Measurements from ENCODE around the gene ADAMTS3.

Gene ADAMTS3

GRCh38 chr4:72568959-72569718 lies at the start of gene ADAMTS3:
Gene ADAMTS3 (minus strand): TSS chr4:72569221. CDS start chr4:72568762, 459 bp downstream.
- Mint-ChIP-seq H3K4me3 (peak within 1 kb of the TSS; percentile 70), H3K9me3 (no peaks in the 10 kb centered on the region), H3K36me3 (ENCODE audit: low read depth) (no peaks in the 10 kb centered on the region), H3K27ac (peak within 1 kb of the TSS; percentile 34), H3K27me3 (peaks cover 43% of the 10 kb centered on the region), H3K4me1 (ENCODE audit: low read depth) (peaks cover 18% of the 10 kb centered on the region)
- intact Hi-C loops (cut with micrococcal nuclease): no loop called here

- H3K27ac Mint-ChIP-seq: no peak overlapping the region
- H3K36me3 Mint-ChIP-seq (ENCODE audit: low read depth): no peaks in the 10 kb centered on the region
- intact Hi-C loops (cut with micrococcal nuclease): no loop called here
- H3K4me1 Mint-ChIP-seq (ENCODE audit: low read depth): no peaks in the 10 kb centered on the region
- no peak overlapping the region for H3K4me3 Mint-ChIP-seq
- H3K27me3 Mint-ChIP-seq: no peaks in the 10 kb centered on the region
- H3K9me3 Mint-ChIP-seq: no peaks in the 10 kb centered on the region
Observed at GRCh38 chr4:72613959-72614358, 44.9 kb upstream of the ADAMTS3 start.

GRCh38 chr4:72606751-72607150 lies 37.7 kb upstream of the ADAMTS3 start:
- Mint-ChIP-seq H3K9me3 (no peaks in the 10 kb centered on the region), H3K27me3 (no peaks in the 10 kb centered on the region), H3K36me3 (ENCODE audit: low read depth) (no peaks in the 10 kb centered on the region), H3K4me1 (ENCODE audit: low read depth) (no peaks in the 10 kb centered on the region), H3K4me3 (no peak overlapping the region), H3K27ac (no peak overlapping the region)
- intact Hi-C loops (cut with micrococcal nuclease): no loop called here

DNA sequence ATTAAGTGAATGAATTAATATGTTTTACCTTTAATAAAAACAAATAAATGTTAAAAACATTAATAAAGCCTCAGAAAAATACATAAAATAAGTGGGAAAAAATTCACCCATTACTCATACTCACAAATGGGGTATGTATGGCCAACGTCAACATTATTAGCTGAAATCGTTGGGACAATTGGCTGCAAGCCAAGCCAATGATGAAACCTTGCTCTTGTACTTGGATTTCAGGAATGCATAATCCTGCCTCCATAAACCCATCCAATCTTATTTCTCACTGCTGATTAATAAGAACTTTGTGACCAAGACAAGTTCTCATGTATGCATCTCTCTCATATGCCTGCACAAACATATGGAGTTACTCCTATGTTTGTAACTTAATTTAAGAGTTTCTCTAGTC lies 35.3 kb upstream of the ADAMTS3 start:
- Mint-ChIP-seq H3K27ac (no peak overlapping the region), H3K4me3 (no peak overlapping the region), H3K9me3 (no peaks in the 10 kb centered on the region), H3K27me3 (no peaks in the 10 kb centered on the region), H3K4me1 (ENCODE audit: low read depth) (no peaks in the 10 kb centered on the region), H3K36me3 (ENCODE audit: low read depth) (no peaks in the 10 kb centered on the region)
- intact Hi-C loops (cut with micrococcal nuclease): no loop called here

DNA sequence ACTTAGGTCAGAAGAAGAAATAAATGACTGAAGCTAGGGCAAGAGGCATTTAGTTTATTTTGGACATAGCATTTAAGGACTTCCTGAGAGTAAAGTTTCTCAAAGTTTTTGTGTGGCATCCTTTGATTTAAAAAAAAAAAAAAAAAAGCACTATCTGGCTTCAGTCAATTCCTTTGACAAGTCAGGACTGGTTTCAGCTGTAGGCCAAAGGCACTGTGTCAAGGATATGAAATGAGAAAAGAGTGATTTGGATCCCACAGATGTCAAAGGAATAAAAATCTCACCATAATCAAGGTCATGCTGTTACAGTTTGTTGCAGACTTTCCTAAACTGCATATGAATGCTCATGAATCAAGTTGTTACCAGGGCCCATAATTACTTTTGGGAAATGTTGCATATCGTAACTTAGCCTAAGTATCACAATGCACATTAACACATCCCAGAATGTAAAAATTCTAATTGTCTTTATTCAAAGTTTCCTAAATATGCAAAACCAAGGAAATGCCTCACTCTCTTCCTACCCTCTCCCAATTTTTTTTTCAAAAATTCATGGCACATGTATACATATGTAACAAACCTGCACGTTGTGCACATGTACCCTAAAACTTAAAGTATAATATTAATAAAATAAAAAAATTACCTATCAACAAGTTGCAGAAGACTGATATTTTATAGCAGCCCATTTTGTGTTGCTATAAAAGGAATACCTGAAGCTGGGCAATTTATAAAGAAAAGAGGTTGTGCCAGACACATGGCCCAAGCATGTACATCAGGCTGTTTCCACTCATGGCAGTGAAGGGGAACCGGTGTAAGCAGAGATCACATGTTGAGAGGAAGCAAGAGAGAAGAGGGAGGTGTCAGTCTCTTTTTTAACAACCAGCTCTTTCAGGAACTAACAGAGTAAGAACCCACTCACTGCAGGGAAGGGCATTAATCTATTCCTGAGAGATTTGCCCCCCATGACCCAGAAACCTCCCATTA lies 33.7 kb upstream of the ADAMTS3 start:
- Mint-ChIP-seq H3K27me3 (no peaks in the 10 kb centered on the region), H3K4me1 (ENCODE audit: low read depth) (no peaks in the 10 kb centered on the region), H3K9me3 (no peaks in the 10 kb centered on the region), H3K4me3 (no peak overlapping the region), H3K36me3 (ENCODE audit: low read depth) (no peaks in the 10 kb centered on the region), H3K27ac (no peak overlapping the region)
- intact Hi-C loops (cut with micrococcal nuclease): no loop called here

- Mint-ChIP-seq H3K4me3 (no peak overlapping the region), H3K9me3 (peaks cover 36% of the 10 kb centered on the region), H3K36me3 (ENCODE audit: low read depth) (no peaks in the 10 kb centered on the region), H3K27ac (no peak overlapping the region), H3K27me3 (no peaks in the 10 kb centered on the region), H3K4me1 (ENCODE audit: low read depth) (no peaks in the 10 kb centered on the region)
- intact Hi-C loops (cut with micrococcal nuclease): no loop called here
Observed at GRCh38 chr4:72591547-72592454, 22.8 kb upstream of the ADAMTS3 start.

GRCh38 chr4:72587334-72587733 lies 18.3 kb upstream of the ADAMTS3 start:
- intact Hi-C loops (cut with micrococcal nuclease): no loop called here
- Mint-ChIP-seq H3K9me3 (no peaks in the 10 kb centered on the region), H3K4me3 (no peak overlapping the region), H3K36me3 (ENCODE audit: low read depth) (no peaks in the 10 kb centered on the region), H3K27ac (no peak overlapping the region), H3K27me3 (no peaks in the 10 kb centered on the region), H3K4me1 (ENCODE audit: low read depth) (no peaks in the 10 kb centered on the region)

GRCh38 chr4:72582853-72583252 lies 13.8 kb upstream of the ADAMTS3 start:
- no peak overlapping the region for H3K4me3 Mint-ChIP-seq
- no peak overlapping the region for H3K27ac Mint-ChIP-seq
- intact Hi-C loops (cut with micrococcal nuclease): no loop called here
- no peaks in the 10 kb centered on the region for H3K27me3 Mint-ChIP-seq
- H3K4me1 Mint-ChIP-seq (ENCODE audit: low read depth): no peaks in the 10 kb centered on the region
- H3K9me3 Mint-ChIP-seq: no peaks in the 10 kb centered on the region
- no peaks in the 10 kb centered on the region for H3K36me3 Mint-ChIP-seq (ENCODE audit: low read depth)

DNA sequence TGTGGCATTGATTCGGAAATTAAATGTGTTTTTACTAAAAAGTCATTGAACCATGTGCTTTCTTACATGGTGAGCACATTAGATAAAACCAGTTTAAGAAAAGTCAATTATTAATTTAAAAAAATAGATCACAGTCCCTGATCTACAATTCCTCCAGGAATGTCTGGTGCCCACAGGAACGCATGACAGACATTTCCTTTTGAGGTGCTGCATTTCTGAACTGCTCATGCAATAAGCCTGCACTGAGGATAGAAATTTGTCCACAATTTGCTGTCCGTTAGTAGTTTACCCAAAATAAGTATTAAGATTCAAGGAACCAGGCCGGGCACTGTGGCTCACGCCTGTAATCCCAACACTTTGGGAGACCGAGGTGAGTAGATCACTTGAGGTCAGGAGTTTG lies 8.2 kb upstream of the ADAMTS3 start:
- Mint-ChIP-seq H3K27ac (no peak overlapping the region), H3K4me1 (ENCODE audit: low read depth) (no peaks in the 10 kb centered on the region), H3K4me3 (no peak overlapping the region), H3K27me3 (no peaks in the 10 kb centered on the region), H3K36me3 (ENCODE audit: low read depth) (no peaks in the 10 kb centered on the region), H3K9me3 (no peaks in the 10 kb centered on the region)
- intact Hi-C loops (cut with micrococcal nuclease): no loop called here

DNA sequence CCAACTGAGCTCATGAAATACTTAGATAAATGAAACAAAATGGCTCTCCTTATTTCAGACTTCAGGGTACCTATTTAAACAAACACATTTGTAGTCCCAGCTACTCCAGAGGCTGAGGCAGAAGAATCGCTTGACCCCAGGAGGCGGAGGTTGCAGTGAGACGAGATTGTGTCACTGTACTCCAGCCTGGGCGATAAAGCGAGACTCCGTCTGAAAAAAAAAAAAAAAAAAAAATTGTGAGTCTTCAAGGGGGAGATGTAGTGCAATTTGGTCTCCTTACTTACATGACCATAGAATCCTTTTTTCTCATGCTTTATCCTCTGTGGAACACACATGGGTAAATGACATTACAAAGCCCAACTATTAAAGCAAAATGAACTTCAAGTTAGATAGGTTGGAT lies 2.3 kb upstream of the ADAMTS3 start:
- Mint-ChIP-seq H3K9me3 (no peaks in the 10 kb centered on the region), H3K36me3 (ENCODE audit: low read depth) (no peaks in the 10 kb centered on the region), H3K4me1 (ENCODE audit: low read depth) (peaks cover 18% of the 10 kb centered on the region), H3K4me3 (no peak overlapping the region), H3K27me3 (peaks cover 43% of the 10 kb centered on the region), H3K27ac (no peak overlapping the region)
- intact Hi-C loops (cut with micrococcal nuclease): no loop called here

DNA sequence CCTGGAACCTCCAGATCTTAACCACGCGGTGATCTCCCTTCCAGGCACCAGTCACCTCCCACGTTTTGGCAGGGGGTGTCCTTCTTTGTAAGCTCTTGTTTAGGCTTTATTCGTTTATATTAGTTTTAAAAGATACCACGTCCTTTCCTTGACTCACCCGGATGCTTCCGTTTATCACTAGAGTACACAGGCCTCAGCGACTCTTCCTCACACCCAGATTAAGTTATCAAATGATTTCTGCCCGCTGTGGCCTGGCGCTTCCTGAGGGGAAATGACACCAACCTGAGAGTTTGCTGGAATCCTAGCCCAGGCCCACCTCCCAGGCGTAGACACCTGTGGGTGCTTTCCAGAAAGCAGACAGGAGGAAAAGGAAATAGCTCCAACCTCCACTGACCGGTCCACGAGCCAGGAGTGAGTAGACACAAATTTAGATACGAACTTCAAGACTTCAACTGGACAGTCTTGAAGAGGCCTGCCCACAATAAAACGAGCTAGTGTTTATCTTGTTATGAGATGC lies 756 bp upstream of the ADAMTS3 start:
- Mint-ChIP-seq H3K36me3 (ENCODE audit: low read depth) (no peaks in the 10 kb centered on the region), H3K9me3 (no peaks in the 10 kb centered on the region), H3K27ac (no peak overlapping the region), H3K4me3 (no peak overlapping the region), H3K27me3 (peaks cover 43% of the 10 kb centered on the region), H3K4me1 (ENCODE audit: low read depth) (peaks cover 18% of the 10 kb centered on the region)
- intact Hi-C loops (cut with micrococcal nuclease): no loop called here

- Mint-ChIP-seq H3K27ac (peak overlapping the region; percentile 34), H3K9me3 (no peaks in the 10 kb centered on the region), H3K4me3 (peak overlapping the region; percentile 70), H3K4me1 (ENCODE audit: low read depth) (peaks cover 18% of the 10 kb centered on the region), H3K36me3 (ENCODE audit: low read depth) (no peaks in the 10 kb centered on the region), H3K27me3 (peaks cover 43% of the 10 kb centered on the region)
- intact Hi-C loops (cut with micrococcal nuclease): no loop called here
Observed at GRCh38 chr4:72567821-72568675, 973 bp downstream of the ADAMTS3 start.

- H3K36me3 Mint-ChIP-seq (ENCODE audit: low read depth): no peaks in the 10 kb centered on the region
- no peak overlapping the region for H3K27ac Mint-ChIP-seq
- H3K9me3 Mint-ChIP-seq: no peaks in the 10 kb centered on the region
- H3K4me3 Mint-ChIP-seq: no peak overlapping the region
- H3K4me1 Mint-ChIP-seq (ENCODE audit: low read depth): peaks cover 18% of the 10 kb centered on the region
- intact Hi-C loops (cut with micrococcal nuclease): no loop called here
- peaks cover 43% of the 10 kb centered on the region for H3K27me3 Mint-ChIP-seq
Observed at GRCh38 chr4:72567036-72567435, 2.0 kb downstream of the ADAMTS3 start.
